ENCODE measurements around the gene KRT80. TPM values are rescaled to one million over a fixed set of nuclear protein-coding genes. Genes with fewer than 3 reads are reported as not detected.

The KRT80 gene
- total and polyA plus RNA-seq, 2 experiments from 2014 or later: not detected

DNA sequence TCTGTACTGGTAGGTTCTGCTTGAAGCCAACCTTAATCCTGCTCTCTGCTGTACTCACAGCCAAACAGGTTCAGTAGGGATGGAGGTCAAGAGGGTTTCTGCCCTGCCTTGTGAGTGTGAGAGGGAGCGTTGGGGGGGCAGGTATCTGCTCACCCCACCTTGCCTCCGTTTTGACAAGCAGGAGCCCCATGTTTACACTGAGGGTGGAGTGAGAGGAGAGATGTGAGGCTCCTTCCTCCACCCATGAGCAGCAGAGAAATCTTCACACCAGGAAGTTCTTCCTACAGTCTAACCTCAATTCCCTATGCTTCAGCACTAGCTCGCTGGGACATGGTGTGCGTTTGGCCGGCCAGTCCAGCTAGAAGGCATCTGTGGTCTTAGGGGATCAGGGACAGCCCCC is 4.2 kb downstream of the KRT80 start (continued):
- TF ChIP-seq, protein P1, sequence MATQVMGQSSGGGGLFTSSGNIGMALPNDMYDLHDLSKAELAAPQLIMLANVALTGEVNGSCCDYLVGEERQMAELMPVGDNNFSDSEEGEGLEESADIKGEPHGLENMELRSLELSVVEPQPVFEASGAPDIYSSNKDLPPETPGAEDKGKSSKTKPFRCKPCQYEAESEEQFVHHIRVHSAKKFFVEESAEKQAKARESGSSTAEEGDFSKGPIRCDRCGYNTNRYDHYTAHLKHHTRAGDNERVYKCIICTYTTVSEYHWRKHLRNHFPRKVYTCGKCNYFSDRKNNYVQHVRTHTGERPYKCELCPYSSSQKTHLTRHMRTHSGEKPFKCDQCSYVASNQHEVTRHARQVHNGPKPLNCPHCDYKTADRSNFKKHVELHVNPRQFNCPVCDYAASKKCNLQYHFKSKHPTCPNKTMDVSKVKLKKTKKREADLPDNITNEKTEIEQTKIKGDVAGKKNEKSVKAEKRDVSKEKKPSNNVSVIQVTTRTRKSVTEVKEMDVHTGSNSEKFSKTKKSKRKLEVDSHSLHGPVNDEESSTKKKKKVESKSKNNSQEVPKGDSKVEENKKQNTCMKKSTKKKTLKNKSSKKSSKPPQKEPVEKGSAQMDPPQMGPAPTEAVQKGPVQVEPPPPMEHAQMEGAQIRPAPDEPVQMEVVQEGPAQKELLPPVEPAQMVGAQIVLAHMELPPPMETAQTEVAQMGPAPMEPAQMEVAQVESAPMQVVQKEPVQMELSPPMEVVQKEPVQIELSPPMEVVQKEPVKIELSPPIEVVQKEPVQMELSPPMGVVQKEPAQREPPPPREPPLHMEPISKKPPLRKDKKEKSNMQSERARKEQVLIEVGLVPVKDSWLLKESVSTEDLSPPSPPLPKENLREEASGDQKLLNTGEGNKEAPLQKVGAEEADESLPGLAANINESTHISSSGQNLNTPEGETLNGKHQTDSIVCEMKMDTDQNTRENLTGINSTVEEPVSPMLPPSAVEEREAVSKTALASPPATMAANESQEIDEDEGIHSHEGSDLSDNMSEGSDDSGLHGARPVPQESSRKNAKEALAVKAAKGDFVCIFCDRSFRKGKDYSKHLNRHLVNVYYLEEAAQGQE (IDR thresholded peaks at IDR 0.05; ENCODE audit: unreplicated experiment): no peak
- TF ChIP-seq ZNF331 (CRISPR knock-in tag; IDR thresholded peaks at IDR 0.05; ENCODE audit: low read depth) (no peak), CREB1 (CRISPR knock-in tag; IDR thresholded peaks at IDR 0.05; ENCODE audit: low read depth) (no peak), ZNF114 (CRISPR knock-in tag; IDR thresholded peaks at IDR 0.05) (no peak), STAT1 (IDR thresholded peaks at IDR 0.05; ENCODE audit: unreplicated experiment) (no peak)
- TF ChIP-seq, protein P2, sequence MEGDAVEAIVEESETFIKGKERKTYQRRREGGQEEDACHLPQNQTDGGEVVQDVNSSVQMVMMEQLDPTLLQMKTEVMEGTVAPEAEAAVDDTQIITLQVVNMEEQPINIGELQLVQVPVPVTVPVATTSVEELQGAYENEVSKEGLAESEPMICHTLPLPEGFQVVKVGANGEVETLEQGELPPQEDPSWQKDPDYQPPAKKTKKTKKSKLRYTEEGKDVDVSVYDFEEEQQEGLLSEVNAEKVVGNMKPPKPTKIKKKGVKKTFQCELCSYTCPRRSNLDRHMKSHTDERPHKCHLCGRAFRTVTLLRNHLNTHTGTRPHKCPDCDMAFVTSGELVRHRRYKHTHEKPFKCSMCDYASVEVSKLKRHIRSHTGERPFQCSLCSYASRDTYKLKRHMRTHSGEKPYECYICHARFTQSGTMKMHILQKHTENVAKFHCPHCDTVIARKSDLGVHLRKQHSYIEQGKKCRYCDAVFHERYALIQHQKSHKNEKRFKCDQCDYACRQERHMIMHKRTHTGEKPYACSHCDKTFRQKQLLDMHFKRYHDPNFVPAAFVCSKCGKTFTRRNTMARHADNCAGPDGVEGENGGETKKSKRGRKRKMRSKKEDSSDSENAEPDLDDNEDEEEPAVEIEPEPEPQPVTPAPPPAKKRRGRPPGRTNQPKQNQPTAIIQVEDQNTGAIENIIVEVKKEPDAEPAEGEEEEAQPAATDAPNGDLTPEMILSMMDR (conservative IDR thresholded peaks at IDR 0.05; ENCODE audit: low read depth in 2 of 2): no peak
- TF ChIP-seq, protein P3, sequence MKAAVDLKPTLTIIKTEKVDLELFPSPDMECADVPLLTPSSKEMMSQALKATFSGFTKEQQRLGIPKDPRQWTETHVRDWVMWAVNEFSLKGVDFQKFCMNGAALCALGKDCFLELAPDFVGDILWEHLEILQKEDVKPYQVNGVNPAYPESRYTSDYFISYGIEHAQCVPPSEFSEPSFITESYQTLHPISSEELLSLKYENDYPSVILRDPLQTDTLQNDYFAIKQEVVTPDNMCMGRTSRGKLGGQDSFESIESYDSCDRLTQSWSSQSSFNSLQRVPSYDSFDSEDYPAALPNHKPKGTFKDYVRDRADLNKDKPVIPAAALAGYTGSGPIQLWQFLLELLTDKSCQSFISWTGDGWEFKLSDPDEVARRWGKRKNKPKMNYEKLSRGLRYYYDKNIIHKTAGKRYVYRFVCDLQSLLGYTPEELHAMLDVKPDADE (IDR thresholded peaks at IDR 0.05): no peak

DNA sequence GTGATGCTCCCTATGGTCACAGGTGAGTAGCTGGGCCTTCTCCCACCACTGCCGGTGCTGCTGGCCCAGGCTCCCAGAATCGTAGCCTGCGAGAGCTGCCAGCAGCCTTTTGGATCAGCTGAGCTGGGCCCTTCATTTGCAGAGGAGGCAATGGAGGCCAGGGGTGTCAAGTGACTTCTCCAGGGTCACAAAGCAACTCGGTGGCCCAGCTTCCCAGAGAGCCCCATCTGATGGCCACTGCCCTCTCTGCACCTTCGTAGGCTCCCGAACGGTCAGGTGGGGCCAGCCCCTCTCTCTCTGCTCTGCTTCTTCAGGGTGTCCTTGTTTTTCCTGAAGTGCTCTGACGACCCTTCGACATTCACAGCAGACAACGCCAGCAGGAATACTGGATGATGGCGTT is 4.6 kb downstream of the KRT80 start:
- Mint-ChIP-seq H3K27ac (no peak overlapping the region), H3K4me3 (no peak overlapping the region), H3K9me3 (no peaks in the 10 kb centered on the region), H3K27me3 (ENCODE audit: insufficient read depth, low read depth, poor library complexity) (peaks cover 7% of the 10 kb centered on the region), H3K36me3 (ENCODE audit: low read depth) (no peaks in the 10 kb centered on the region), H3K4me1 (peaks cover 23% of the 10 kb centered on the region)
- Histone ChIP-seq H2AFZ (no peak overlapping the region), H3K36me3 (ENCODE audit: insufficient read depth) (no peaks in the 10 kb centered on the region), H3K4me3 (no peak overlapping the region), H3K4me1 (ENCODE audit: insufficient read depth) (peaks cover 7% of the 10 kb centered on the region; the same call in 1 of the 2 replicates), H4K20me1 (replicated peaks; ENCODE audit: insufficient read depth) (no peaks in the 10 kb centered on the region), H3K79me2 (replicated peaks; ENCODE audit: insufficient read depth) (no peaks in the 10 kb centered on the region), H3K27ac (ENCODE audit: low read depth) (no peak overlapping the region), H3K9me2 (ENCODE audit: insufficient read depth) (no peaks in the 10 kb centered on the region), H3F3A (replicated peaks; ENCODE audit: low read depth) (no peaks in the 10 kb centered on the region), H3K27me3 (ENCODE audit: insufficient read depth) (no peaks in the 10 kb centered on the region), H3K4me2 (no peak overlapping the region)
- DNase-seq (ENCODE audit: low spot score) (no peak), ATAC-seq (no peak)
- TF ChIP-seq, protein P2 (conservative IDR thresholded peaks at IDR 0.05; ENCODE audit: low read depth in 2 of 2): peak in 1 of 2 experiments; percentile 32; a peak in 2 of 4 replicates
- no peak for TF ChIP-seq ZNF114 (CRISPR knock-in tag; IDR thresholded peaks at IDR 0.05)

All from GM23338 (cell line).